Transverse colon (tissue), 4 donors: ENCODE data around the gene HOXA4. TPM values are rescaled to one million over a fixed set of nuclear protein-coding genes. Genes with fewer than 3 reads are reported as not detected.

ENCODE experiments used
- DNase-seq: peaks from one replicate; pipeline ENCODE4 v3.0.0-alpha.2; 2019
- H3K27ac ChIP-seq, 4 donors: fragments of 200-600 bp; sonication (generic); 2 replicates each; pipeline ENCODE4 v1.5.1; 2016 to 2018; ENCODE audit warnings: inconsistent platforms in 4 of 4
- H3K27me3 ChIP-seq: fragments of 200-600 bp; sonication (generic); 2 replicates; pipeline ENCODE4 v1.5.1; 2017; ENCODE audit warnings: inconsistent platforms
- H3K36me3 ChIP-seq, 4 donors: fragments of 200-600 bp; sonication (generic); 2 replicates each; pipeline ENCODE4 v1.5.1; 2017 to 2019; ENCODE audit warnings: inconsistent platforms in 4 of 4
- H3K4me1 ChIP-seq, 4 donors: fragments of 200-600 bp; sonication (generic); 2 replicates each; pipeline ENCODE4 v1.5.1; 2017 to 2020; ENCODE audit warnings: inconsistent platforms in 4 of 4
- H3K4me3 ChIP-seq, 4 donors: fragments of 200-600 bp; sonication (generic); 1 replicate in 1 of 4; 2 replicates in 3 of 4; pipeline versions ENCODE4 v1.5.1 to v1.6.1; 2017 to 2019; ENCODE audit warnings: inconsistent platforms in 4 of 4
- H3K9me3 ChIP-seq, 2 donors: fragments of 200-600 bp; sonication (generic); 2 replicates each; pipeline ENCODE4 v1.5.1; 2017 to 2019; ENCODE audit warnings: inconsistent platforms in 2 of 2
- CTCF ChIP-seq, 5 experiments: fragments of 200-600 bp in 3 of 5; fragments of 450-650 bp in 2 of 5; sonication (generic) in 3 of 5; IDR thresholded peaks; 1 replicate in 2 of 5; 2 replicates in 3 of 5; pipeline ENCODE4 v1.5.1; 2016 to 2017; ENCODE audit warnings: antibody characterized with exemption in 5 of 5, inconsistent platforms in 3 of 5, mild to moderate bottlenecking in 2 of 5, moderate library complexity in 1 of 5
- EP300 ChIP-seq: sonication (generic); formaldehyde crosslinking; IDR thresholded peaks from one replicate; pipeline ENCODE4 v1.6.1; 2017; ENCODE audit warnings: antibody characterized with exemption, low read depth
- POLR2A ChIP-seq: fragments of 450-650 bp; IDR thresholded peaks from one replicate; pipeline ENCODE4 v1.6.1; 2016; ENCODE audit warnings: antibody characterized with exemption, mild to moderate bottlenecking, moderate library complexity
- POLR2AphosphoS5 ChIP-seq, 3 donors: sonication (generic); formaldehyde crosslinking; IDR thresholded peaks; one replicate each; pipeline ENCODE4 v1.6.1; 2016; ENCODE audit warnings: antibody characterized with exemption in 3 of 3
- WGBS, 2 donors: methylation state at CpG; one replicate each; pipeline ENCODE4 v1.1.5; 2018; ENCODE audit warnings: low coverage in 1 of 2; 5-methylcytosine and 5-hydroxymethylcytosine counted together
- in situ Hi-C, 4 donors: fragments of 200-750 bp; cut with MboI; loops; one replicate each; pipeline versions ENCODE4 v1.15.0 to v1.15.1; 2017; ENCODE audit warnings: low sequenced_read_pairs in 3 of 4, low pct_ligation_motif_present in 1 of 4, low pct_unique_long_range_greater_than_20kb in 1 of 4
- intact Hi-C: fragments of 100-400 bp; cut with DNase I; formaldehyde crosslinking; loops from one replicate; pipeline ENCODE4 v1.15.1; 2023; ENCODE audit warnings: low total_unique reads
- total RNA-seq, 4 donors: library from RNA; depleted of rRNA; stranded (reverse); fragments of >200 nt; gene quantifications; one replicate each; pipeline ENCODE4 v1.1.0, GENCODE V29; 2016

The HOXA4 gene
- total RNA-seq, 4 donors from 2014 or later = 3.5 to 42.4 (median 10.6) TPM

GRCh38 chr7:27134392-27134791 is 3.8 kb upstream of the HOXA4 start:
- Histone ChIP-seq H3K27me3 (no peaks in the 10 kb centered on the region), H3K4me1 (peaks cover 31 to 83% (median 80%) of the 10 kb centered on the region in 4 donors), H3K27ac (peak overlapping the region; percentile 94 to 99 (median 96)), H3K9me3 (no peaks in the 10 kb centered on the region), H3K36me3 (no peaks in the 10 kb centered on the region), H3K4me3 (no peak overlapping the region)
- TF ChIP-seq EP300 (no peak), POLR2AphosphoS5 (IDR thresholded peaks at IDR 0.05) (peak; percentile 26 to 65 (median 33))
- intact Hi-C loops (no loop called here), in situ Hi-C loops (no loop called here)
- WGBS, 2 donors = 2 to 13% methylated on average over 2 of the region's 2 CpGs
- peak; percentile 35 for DNase-seq

GRCh38 chr7:27133409-27134231 is 3.1 kb upstream of the HOXA4 start:
- peak overlapping the region; percentile 94 to 99 (median 96) for H3K27ac ChIP-seq
- 35 to 41% methylated on average over 18 of the region's 18 CpGs for WGBS, 2 donors
- DNase-seq = peak; percentile 47

DNA sequence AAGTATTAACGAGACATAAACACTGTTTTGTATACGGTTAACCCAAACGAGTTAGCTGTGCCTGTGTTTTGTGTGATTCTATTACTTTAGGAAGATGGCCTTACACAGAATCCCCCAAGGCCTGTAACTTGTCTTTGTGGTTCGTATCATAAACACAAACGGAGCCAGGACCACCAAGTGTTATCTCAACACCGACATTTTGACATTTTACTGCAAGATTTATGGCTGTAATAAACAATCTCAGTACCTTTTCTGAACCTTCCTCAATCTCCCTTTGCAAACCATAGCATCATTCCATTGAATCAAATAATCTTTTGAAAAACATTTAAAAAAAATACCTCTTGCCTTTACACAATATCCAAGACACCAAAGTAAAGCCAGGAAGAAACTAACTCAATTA is 2.4 kb upstream of the HOXA4 start:
- no peaks in the 10 kb centered on the region for H3K27me3 ChIP-seq
- no peak overlapping the region for H3K4me3 ChIP-seq
- no peak for DNase-seq
- H3K27ac ChIP-seq = peak overlapping the region; percentile 94 to 99 (median 96)
- H3K4me1 ChIP-seq = peaks cover 41 to 90% (median 86%) of the 10 kb centered on the region in 4 donors
- TF ChIP-seq POLR2AphosphoS5 (IDR thresholded peaks at IDR 0.05) (no peak), CTCF (IDR thresholded peaks at IDR 0.05) (no peak), POLR2A (no peak), EP300 (no peak)
- intact Hi-C loops = no loop called here
- in situ Hi-C loops = no loop called here
- no peaks in the 10 kb centered on the region for H3K36me3 ChIP-seq
- 35 to 44% methylated on average over 6 of the region's 6 CpGs for WGBS, 2 donors
- H3K9me3 ChIP-seq = no peaks in the 10 kb centered on the region

More at GRCh38 chr7:27133409-27134231, 3.1 kb upstream of the HOXA4 start:
- H3K36me3 ChIP-seq = no peaks in the 10 kb centered on the region
- no peak overlapping the region for H3K4me3 ChIP-seq
- no peaks in the 10 kb centered on the region for H3K9me3 ChIP-seq
- H3K4me1 ChIP-seq = peaks cover 37 to 90% (median 86%) of the 10 kb centered on the region in 4 donors
- TF ChIP-seq CTCF (IDR thresholded peaks at IDR 0.05) = no peak
- no peak for TF ChIP-seq POLR2AphosphoS5 (IDR thresholded peaks at IDR 0.05)
- no peak for TF ChIP-seq POLR2A
- TF ChIP-seq EP300 = no peak
- intact Hi-C loops = no loop called here
- in situ Hi-C loops = no loop called here
- no peaks in the 10 kb centered on the region for H3K27me3 ChIP-seq

GRCh38 chr7:27132214-27132613 is 1.7 kb upstream of the HOXA4 start:
- Histone ChIP-seq H3K4me1 (peaks cover 46 to 90% (median 86%) of the 10 kb centered on the region in 4 donors), H3K27ac (peak overlapping the region; percentile 94 to 99 (median 96)), H3K4me3 (no peak overlapping the region), H3K27me3 (no peaks in the 10 kb centered on the region), H3K9me3 (no peaks in the 10 kb centered on the region), H3K36me3 (no peaks in the 10 kb centered on the region)
- in situ Hi-C loops = no loop called here
- no peak for TF ChIP-seq POLR2A
- TF ChIP-seq POLR2AphosphoS5 (IDR thresholded peaks at IDR 0.05) = no peak
- no peak for TF ChIP-seq EP300
- no peak for TF ChIP-seq CTCF (IDR thresholded peaks at IDR 0.05)
- intact Hi-C loops = no loop called here
- DNase-seq = no peak
- 33 to 53% methylated on average over 2 of the region's 2 CpGs for WGBS, 2 donors
